Stimulated activated CD8-positive, alpha-beta memory T cell treated with anti-CD3 and anti-CD28 coated beads, Interleukin-12 subunit alpha, Interleukin-12 subunit beta, amount 100 ng/mL, for 1 hour (primary cell): ENCODE data around the gene CDCA5.

Experiments
- DNase-seq: peaks from one replicate; pipeline ENCODE4 v3.0.0-alpha.2; 2020; ENCODE audit warnings: low read depth

CDCA5 gene

GRCh38 chr11:65071907-65072630 lies 11.8 kb downstream of the CDCA5 start:
- DNase-seq: no peak

GRCh38 chr11:65069217-65069616 lies 14.6 kb downstream of the CDCA5 start:
- DNase-seq: no peak

GRCh38 chr11:65067446-65067845 lies 16.4 kb downstream of the CDCA5 start:
- no peak for DNase-seq

GRCh38 chr11:65066805-65067291 lies 17.0 kb downstream of the CDCA5 start:
- DNase-seq: no peak

GRCh38 chr11:65066315-65066714 lies 17.5 kb downstream of the CDCA5 start:
- no peak for DNase-seq

- no peak for DNase-seq
Observed at GRCh38 chr11:65065851-65066250, 18.0 kb downstream of the CDCA5 start.

- DNase-seq: no peak
Observed at GRCh38 chr11:65064847-65065240, 19.0 kb downstream of the CDCA5 start.

GRCh38 chr11:65063532-65063931 lies 20.3 kb downstream of the CDCA5 start:
- no peak for DNase-seq

GRCh38 chr11:65060913-65061408 lies 22.9 kb downstream of the CDCA5 start:
- no peak for DNase-seq

GRCh38 chr11:65059959-65060824 lies 23.6 kb downstream of the CDCA5 start:
- DNase-seq: no peak

- no peak for DNase-seq
Observed at GRCh38 chr11:65059523-65059922, 24.3 kb downstream of the CDCA5 start.

- no peak for DNase-seq
Observed at GRCh38 chr11:65058419-65059054, 25.3 kb downstream of the CDCA5 start, which contains the start of gene NAALADL1. Gene NAALADL1, minus strand, starts transcription at chr11:65058553. Its CDS starts 32 bp downstream, at chr11:65058521.

- DNase-seq: no peak
Observed at GRCh38 chr11:65058012-65058411, 25.8 kb downstream of the CDCA5 start.

- DNase-seq: no peak
Observed at GRCh38 chr11:65057526-65057925, 26.3 kb downstream of the CDCA5 start.

GRCh38 chr11:65056999-65057398 lies 26.8 kb downstream of the CDCA5 start:
- no peak for DNase-seq

- DNase-seq: no peak
Observed at GRCh38 chr11:65055538-65055937, 28.3 kb downstream of the CDCA5 start.

- no peak for DNase-seq
Observed at GRCh38 chr11:65053827-65054508, 29.9 kb downstream of the CDCA5 start.

- no peak for DNase-seq
Observed at GRCh38 chr11:65051398-65051858, 32.4 kb downstream of the CDCA5 start.

GRCh38 chr11:65047581-65048422 lies 36.0 kb downstream of the CDCA5 start:
- no peak for DNase-seq

GRCh38 chr11:65045728-65046127 lies 38.1 kb downstream of the CDCA5 start:
- no peak for DNase-seq

- DNase-seq: no peak
Observed at GRCh38 chr11:65045061-65045460, 38.8 kb downstream of the CDCA5 start.
